Adipocyte (in vitro differentiated cells): ENCODE results near the gene TSPAN18.

Source experiments
- DNase-seq: peaks from one replicate; pipeline ENCODE4 v3.0.0-alpha.2; 2015; ENCODE audit warnings: low read depth
- H3K27me3 ChIP-seq: replicated peaks from 2 replicates; pipeline ENCODE4 v1.7.0; 2013; ENCODE audit warnings: mild to moderate bottlenecking, low read length, moderate library complexity; ENCODE audit not compliant: control insufficient read depth, insufficient read depth
- H3K36me3 ChIP-seq: 2 replicates; pipeline ENCODE4 v1.7.0; 2013; ENCODE audit warnings: low read length, mild to moderate bottlenecking, moderate library complexity; ENCODE audit not compliant: control insufficient read depth, insufficient read depth, severe bottlenecking
- H3K4me1 ChIP-seq: 2 replicates; pipeline ENCODE4 v1.7.0; 2013; ENCODE audit warnings: mild to moderate bottlenecking, low read length, moderate library complexity; ENCODE audit not compliant: control insufficient read depth, insufficient read depth
- H3K4me3 ChIP-seq: 2 replicates; pipeline ENCODE4 v1.7.0; 2013; ENCODE audit warnings: mild to moderate bottlenecking, low read length, moderate library complexity
- H3K9ac ChIP-seq: 2 replicates; pipeline ENCODE4 v1.7.0; 2013; ENCODE audit warnings: mild to moderate bottlenecking, low read length, moderate library complexity
- H3K9me3 ChIP-seq: 2 replicates; pipeline ENCODE4 v1.7.0; 2013; ENCODE audit warnings: mild to moderate bottlenecking, low read length, moderate library complexity; ENCODE audit not compliant: control insufficient read depth

TSPAN18 gene

GRCh38 chr11:44782478-44782877 lies 55.7 kb downstream of the TSPAN18 start:
- H3K9ac ChIP-seq = no peak overlapping the region
- DNase-seq = no peak
- H3K4me1 ChIP-seq = peaks cover 17% of the 10 kb centered on the region
- peaks cover 27% of the 10 kb centered on the region for H3K27me3 ChIP-seq
- no peak overlapping the region for H3K4me3 ChIP-seq
- no peaks in the 10 kb centered on the region for H3K9me3 ChIP-seq
- H3K36me3 ChIP-seq = no peaks in the 10 kb centered on the region

GRCh38 chr11:44784436-44784760 lies 57.6 kb downstream of the TSPAN18 start:
- H3K9me3 ChIP-seq = no peaks in the 10 kb centered on the region
- H3K4me3 ChIP-seq = no peak overlapping the region
- no peak overlapping the region for H3K9ac ChIP-seq
- DNase-seq = no peak
- H3K27me3 ChIP-seq = peaks cover 32% of the 10 kb centered on the region
- no peaks in the 10 kb centered on the region for H3K36me3 ChIP-seq
- peaks cover 17% of the 10 kb centered on the region for H3K4me1 ChIP-seq

- no peaks in the 10 kb centered on the region for H3K9me3 ChIP-seq
- no peak overlapping the region for H3K4me3 ChIP-seq
- no peak for DNase-seq
- peaks cover 33% of the 10 kb centered on the region for H3K27me3 ChIP-seq
- no peak overlapping the region for H3K9ac ChIP-seq
- no peaks in the 10 kb centered on the region for H3K36me3 ChIP-seq
- H3K4me1 ChIP-seq = peaks cover 17% of the 10 kb centered on the region
Measured at GRCh38 chr11:44784851-44785250, 58.1 kb downstream of the TSPAN18 start.

GRCh38 chr11:44785856-44786607 lies 59.3 kb downstream of the TSPAN18 start:
- H3K4me3 ChIP-seq = no peak overlapping the region
- no peak for DNase-seq
- peaks cover 33% of the 10 kb centered on the region for H3K27me3 ChIP-seq
- H3K36me3 ChIP-seq = no peaks in the 10 kb centered on the region
- H3K9me3 ChIP-seq = no peaks in the 10 kb centered on the region
- peaks cover 12% of the 10 kb centered on the region for H3K4me1 ChIP-seq
- H3K9ac ChIP-seq = no peak overlapping the region

- no peaks in the 10 kb centered on the region for H3K36me3 ChIP-seq
- no peak for DNase-seq
- H3K4me3 ChIP-seq = no peak overlapping the region
- H3K9me3 ChIP-seq = no peaks in the 10 kb centered on the region
- no peak overlapping the region for H3K9ac ChIP-seq
- H3K4me1 ChIP-seq = peaks cover 7% of the 10 kb centered on the region
- peaks cover 35% of the 10 kb centered on the region for H3K27me3 ChIP-seq
Measured at GRCh38 chr11:44787070-44787469, 60.3 kb downstream of the TSPAN18 start.

GRCh38 chr11:44787981-44788380 lies 61.2 kb downstream of the TSPAN18 start:
- no peaks in the 10 kb centered on the region for H3K36me3 ChIP-seq
- peaks cover 7% of the 10 kb centered on the region for H3K4me1 ChIP-seq

GRCh38 chr11:44788536-44789261 lies 61.9 kb downstream of the TSPAN18 start:
- H3K4me3 ChIP-seq = no peak overlapping the region

More at GRCh38 chr11:44787981-44788380, 61.2 kb downstream of the TSPAN18 start:
- DNase-seq = no peak
- H3K4me3 ChIP-seq = no peak overlapping the region
- H3K9me3 ChIP-seq = no peaks in the 10 kb centered on the region
- H3K9ac ChIP-seq = no peak overlapping the region
- peaks cover 43% of the 10 kb centered on the region for H3K27me3 ChIP-seq

GRCh38 chr11:44789496-44789895 lies 62.7 kb downstream of the TSPAN18 start:
- Histone ChIP-seq H3K27me3 (peaks cover 56% of the 10 kb centered on the region), H3K4me1 (no peaks in the 10 kb centered on the region)

More at GRCh38 chr11:44788536-44789261, 61.9 kb downstream of the TSPAN18 start:
- no peak for DNase-seq
- H3K36me3 ChIP-seq = no peaks in the 10 kb centered on the region
- H3K9me3 ChIP-seq = no peaks in the 10 kb centered on the region
- H3K9ac ChIP-seq = no peak overlapping the region
- peaks cover 50% of the 10 kb centered on the region for H3K27me3 ChIP-seq
- H3K4me1 ChIP-seq = peaks cover 6% of the 10 kb centered on the region

GRCh38 chr11:44790211-44790610 lies 63.4 kb downstream of the TSPAN18 start:
- no peaks in the 10 kb centered on the region for H3K9me3 ChIP-seq
- no peak overlapping the region for H3K9ac ChIP-seq
- no peak for DNase-seq
- no peaks in the 10 kb centered on the region for H3K4me1 ChIP-seq
- no peak overlapping the region for H3K4me3 ChIP-seq
- peaks cover 54% of the 10 kb centered on the region for H3K27me3 ChIP-seq
- H3K36me3 ChIP-seq = no peaks in the 10 kb centered on the region

More at GRCh38 chr11:44789496-44789895, 62.7 kb downstream of the TSPAN18 start:
- no peak for DNase-seq
- Histone ChIP-seq H3K9ac (no peak overlapping the region), H3K4me3 (no peak overlapping the region), H3K9me3 (no peaks in the 10 kb centered on the region), H3K36me3 (no peaks in the 10 kb centered on the region)

- Histone ChIP-seq H3K9ac (no peak overlapping the region), H3K4me1 (no peaks in the 10 kb centered on the region), H3K4me3 (no peak overlapping the region), H3K27me3 (peaks cover 61% of the 10 kb centered on the region), H3K9me3 (no peaks in the 10 kb centered on the region), H3K36me3 (no peaks in the 10 kb centered on the region)
- no peak for DNase-seq
Measured at GRCh38 chr11:44791316-44791925, 64.7 kb downstream of the TSPAN18 start.

GRCh38 chr11:44792171-44792570 lies 65.4 kb downstream of the TSPAN18 start:
- Histone ChIP-seq H3K36me3 (no peaks in the 10 kb centered on the region), H3K9ac (no peak overlapping the region), H3K4me3 (no peak overlapping the region), H3K27me3 (peaks cover 69% of the 10 kb centered on the region), H3K9me3 (no peaks in the 10 kb centered on the region), H3K4me1 (no peaks in the 10 kb centered on the region)
- DNase-seq = no peak
